Measurements from ENCODE around the gene CD99. TPM values are rescaled to one million over a fixed set of nuclear protein-coding genes. Genes with fewer than 3 reads are reported as not detected.

The CD99 gene
- total RNA-seq, 1 donor from 2014 or later = 226 TPM

- no peak for TF ChIP-seq CTCF (conservative IDR thresholded peaks at IDR 0.05; ENCODE audit: low read depth, low read length)
- no peak overlapping the region for H3K4me3 ChIP-seq (ENCODE audit: low read depth, low read length)
- DNase-seq (ENCODE audit: low read depth) = no peak
Measured at GRCh38 chrX:2694914-2695267, 3.8 kb downstream of the CD99 start.

- no peak overlapping the region for H3K4me3 ChIP-seq (ENCODE audit: low read depth, low read length)
Measured at GRCh38 chrX:2696698-2697215, 5.7 kb downstream of the CD99 start.

GRCh38 chrX:2697306-2697705 is 6.2 kb downstream of the CD99 start:
- TF ChIP-seq CTCF (conservative IDR thresholded peaks at IDR 0.05; ENCODE audit: low read depth, low read length) = no peak
- H3K4me3 ChIP-seq (ENCODE audit: low read depth, low read length) = no peak overlapping the region
- DNase-seq (ENCODE audit: low read depth) = no peak

More at GRCh38 chrX:2696698-2697215, 5.7 kb downstream of the CD99 start:
- no peak for DNase-seq (ENCODE audit: low read depth)
- no peak for TF ChIP-seq CTCF (conservative IDR thresholded peaks at IDR 0.05; ENCODE audit: low read depth, low read length)

- H3K4me3 ChIP-seq (ENCODE audit: low read depth, low read length) = no peak overlapping the region
- TF ChIP-seq CTCF (conservative IDR thresholded peaks at IDR 0.05; ENCODE audit: low read depth, low read length) = no peak
- DNase-seq (ENCODE audit: low read depth) = no peak
Measured at GRCh38 chrX:2697741-2698299, 6.7 kb downstream of the CD99 start.

GRCh38 chrX:2698604-2699003 is 7.5 kb downstream of the CD99 start:
- H3K4me3 ChIP-seq (ENCODE audit: low read depth, low read length) = no peak overlapping the region
- DNase-seq (ENCODE audit: low read depth) = no peak
- no peak for TF ChIP-seq CTCF (conservative IDR thresholded peaks at IDR 0.05; ENCODE audit: low read depth, low read length)

GRCh38 chrX:2699959-2700358 is 8.9 kb downstream of the CD99 start:
- TF ChIP-seq CTCF (conservative IDR thresholded peaks at IDR 0.05; ENCODE audit: low read depth, low read length) = no peak

More at GRCh38 chrX:2699959-2700358, 8.9 kb downstream of the CD99 start:
- no peak for DNase-seq (ENCODE audit: low read depth)
- H3K4me3 ChIP-seq (ENCODE audit: low read depth, low read length) = no peak overlapping the region

Data from epithelial cell of proximal tubule (primary cell).